ENCODE results near the gene LKAAEAR1.

Gene LKAAEAR1

GRCh38 chr20:64047968-64048401, 36.2 kb downstream of the LKAAEAR1 start:
- DNase-seq (ENCODE audit: low spot score) = no peak
- TF ChIP-seq CTCF (IDR thresholded peaks at IDR 0.05; ENCODE audit: borderline replicate concordance, control extremely low read depth, extremely low read depth, insufficient read depth, missing control alignments) = no peak
- in situ Hi-C loops (cut with MboI; ENCODE audit: low sequenced_read_pairs, unreplicated experiment) = no loop called here

- in situ Hi-C loops (cut with MboI; ENCODE audit: low sequenced_read_pairs, unreplicated experiment) = no loop called here
- no peak for DNase-seq (ENCODE audit: low spot score)
- no peak for TF ChIP-seq CTCF (IDR thresholded peaks at IDR 0.05; ENCODE audit: borderline replicate concordance, control extremely low read depth, extremely low read depth, insufficient read depth, missing control alignments)
Measured at GRCh38 chr20:64047046-64047389, 37.2 kb downstream of the LKAAEAR1 start.

- no peak for TF ChIP-seq CTCF (IDR thresholded peaks at IDR 0.05; ENCODE audit: borderline replicate concordance, control extremely low read depth, extremely low read depth, insufficient read depth, missing control alignments)
- in situ Hi-C loops (cut with MboI; ENCODE audit: low sequenced_read_pairs, unreplicated experiment) = no loop called here
- DNase-seq (ENCODE audit: low spot score) = no peak
Measured at GRCh38 chr20:64045346-64046011, 38.7 kb downstream of the LKAAEAR1 start.

- no peak for DNase-seq (ENCODE audit: low spot score)
- TF ChIP-seq CTCF (IDR thresholded peaks at IDR 0.05; ENCODE audit: borderline replicate concordance, control extremely low read depth, extremely low read depth, insufficient read depth, missing control alignments) = no peak
- in situ Hi-C loops (cut with MboI; ENCODE audit: low sequenced_read_pairs, unreplicated experiment) = no loop called here
Measured at GRCh38 chr20:64044484-64045247, 39.5 kb downstream of the LKAAEAR1 start.

- no peak for TF ChIP-seq CTCF (IDR thresholded peaks at IDR 0.05; ENCODE audit: borderline replicate concordance, control extremely low read depth, extremely low read depth, insufficient read depth, missing control alignments)
- DNase-seq (ENCODE audit: low spot score) = no peak
- in situ Hi-C loops (cut with MboI; ENCODE audit: low sequenced_read_pairs, unreplicated experiment) = no loop called here
Measured at GRCh38 chr20:64043768-64044167, 40.4 kb downstream of the LKAAEAR1 start.

GRCh38 chr20:64042054-64042781, 42.0 kb downstream of the LKAAEAR1 start:
- in situ Hi-C loops (cut with MboI; ENCODE audit: low sequenced_read_pairs, unreplicated experiment) = no loop called here

More at GRCh38 chr20:64042054-64042781, 42.0 kb downstream of the LKAAEAR1 start:
- TF ChIP-seq CTCF (IDR thresholded peaks at IDR 0.05; ENCODE audit: borderline replicate concordance, control extremely low read depth, extremely low read depth, insufficient read depth, missing control alignments) = no peak
- DNase-seq (ENCODE audit: low spot score) = peak; percentile 64

Data from GM13976 (cell line).